Activated CD8-positive, alpha-beta T cell treated with anti-CD3 and anti-CD28 coated beads, Interleukin-2, amount 10 ng/mL, durations not matched to agents 7 days and 5 days (primary cell): ENCODE measurements around the gene PHLDB1. TPM values are rescaled to one million over a fixed set of nuclear protein-coding genes. Genes with fewer than 3 reads are reported as not detected.

Experiments
- ATAC-seq: fragments of 150-1000 bp; cut with Tn5 transposase; one replicate; pipeline ENCODE4 v1.10.0; 2021; ENCODE audit warnings: moderate library complexity
- CTCF ChIA-PET: fragments of 350-600 bp; sonication (Branson Sonifier 250); formaldehyde crosslinking; loops from one replicate; lab custom pipeline; 2021; ENCODE audit warnings: antibody characterized with exemption; lab: Charles Lee
- POLR2A ChIA-PET: fragments of 350-600 bp; sonication (Branson Sonifier 250); formaldehyde crosslinking; loops from one replicate; lab custom pipeline; 2021; ENCODE audit warnings: antibody characterized with exemption; lab: Charles Lee
- DNase-seq: peaks from one replicate; pipeline ENCODE4 v3.0.0-alpha.2; 2020
- H3K27ac Mint-ChIP-seq: one replicate; pipeline ENCODE4 v1.8.0; 2021; ENCODE audit warnings: mild to moderate bottlenecking, mixed read lengths
- H3K27me3 Mint-ChIP-seq: one replicate; pipeline ENCODE4 v1.8.0; 2021; ENCODE audit warnings: low read depth, mixed read lengths
- H3K36me3 Mint-ChIP-seq: one replicate; pipeline ENCODE4 v1.8.0; 2021; ENCODE audit warnings: low read depth, mixed read lengths
- H3K4me1 Mint-ChIP-seq: one replicate; pipeline ENCODE4 v1.8.0; 2021; ENCODE audit warnings: low read depth, mixed read lengths
- H3K4me3 Mint-ChIP-seq: one replicate; pipeline ENCODE4 v1.8.0; 2021; ENCODE audit warnings: mild to moderate bottlenecking, mixed read lengths
- H3K9me3 Mint-ChIP-seq: one replicate; pipeline ENCODE4 v1.8.0; 2022; ENCODE audit warnings: mixed read lengths; ENCODE audit not compliant: insufficient read depth
- total RNA-seq, 2 experiments: library from RNA; stranded (reverse); gene quantifications; one replicate each; pipeline ENCODE4 v1.2.3, GENCODE V29; 2021

PHLDB1 gene
- total RNA-seq, 2 experiments from 2014 or later, result 0.63 to 0.76 TPM

DNA sequence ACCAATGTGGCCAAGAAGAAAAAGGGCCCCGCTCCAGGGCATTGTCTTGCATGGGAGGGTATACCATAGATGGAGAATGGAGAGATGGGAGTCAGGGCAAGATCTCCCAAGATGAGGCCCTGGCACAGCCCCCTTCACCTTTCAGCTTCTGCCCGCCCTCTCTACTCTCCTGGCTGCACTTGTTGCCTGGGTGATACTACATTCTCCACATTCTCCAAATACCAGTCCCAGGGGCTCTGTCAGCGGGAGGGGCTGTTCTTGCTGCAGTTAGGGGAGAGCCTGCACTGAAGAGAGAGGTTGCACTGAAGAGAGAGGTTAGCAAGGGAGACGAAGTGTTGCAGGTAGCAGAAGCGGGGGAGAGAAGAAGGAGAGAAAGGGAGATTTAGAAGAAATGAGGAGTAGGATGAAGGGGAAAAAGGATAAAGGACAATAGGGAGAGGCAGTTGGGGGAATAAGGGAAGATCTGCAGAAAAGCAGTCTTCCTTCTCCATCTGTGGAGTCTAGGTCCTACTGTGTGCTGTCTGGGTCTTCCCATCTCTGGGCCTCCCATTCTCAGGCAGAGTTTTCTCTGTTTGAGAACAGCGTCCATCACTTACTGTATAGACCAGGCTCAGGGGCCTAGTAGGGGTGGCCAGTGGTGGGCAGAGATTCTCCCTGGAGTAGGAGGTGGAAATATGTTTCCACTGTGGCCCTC lies 8.0 kb downstream of the PHLDB1 start:
- H3K36me3 Mint-ChIP-seq, result no peaks in the 10 kb centered on the region
- no peaks in the 10 kb centered on the region for H3K9me3 Mint-ChIP-seq
- POLR2A ChIA-PET, result no interaction called here
- ATAC-seq, result no peak
- H3K27me3 Mint-ChIP-seq, result peaks cover 5% of the 10 kb centered on the region
- H3K4me3 Mint-ChIP-seq, result no peak overlapping the region
- CTCF ChIA-PET, result no interaction called here
- peaks cover 8% of the 10 kb centered on the region for H3K4me1 Mint-ChIP-seq
- DNase-seq, result no peak
- H3K27ac Mint-ChIP-seq, result no peak overlapping the region

DNA sequence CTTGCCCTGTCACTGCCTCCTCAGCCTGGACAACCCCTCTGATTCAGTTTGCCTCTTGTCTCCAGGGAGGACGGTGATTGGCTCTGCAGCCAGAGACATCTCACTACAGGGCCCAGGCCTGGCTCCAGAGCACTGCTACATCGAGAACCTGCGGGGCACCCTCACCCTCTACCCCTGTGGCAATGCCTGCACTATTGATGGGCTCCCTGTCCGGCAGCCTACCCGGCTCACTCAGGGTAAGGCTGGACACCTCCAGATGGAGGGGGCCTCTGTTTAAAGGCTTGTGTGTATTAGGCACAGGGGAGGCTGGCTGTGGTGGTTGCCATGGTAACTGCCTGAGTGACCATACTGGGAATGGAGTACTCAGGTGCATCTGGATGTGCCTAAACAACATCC lies 8.6 kb downstream of the PHLDB1 start:
- DNase-seq (no peak), ATAC-seq (no peak)
- H3K9me3 Mint-ChIP-seq, result no peaks in the 10 kb centered on the region
- no peak overlapping the region for H3K4me3 Mint-ChIP-seq
- POLR2A ChIA-PET, result no interaction called here
- peaks cover 10% of the 10 kb centered on the region for H3K27me3 Mint-ChIP-seq
- CTCF ChIA-PET, result no interaction called here
- H3K27ac Mint-ChIP-seq, result no peak overlapping the region
- peaks cover 9% of the 10 kb centered on the region for H3K4me1 Mint-ChIP-seq
- no peaks in the 10 kb centered on the region for H3K36me3 Mint-ChIP-seq

DNA sequence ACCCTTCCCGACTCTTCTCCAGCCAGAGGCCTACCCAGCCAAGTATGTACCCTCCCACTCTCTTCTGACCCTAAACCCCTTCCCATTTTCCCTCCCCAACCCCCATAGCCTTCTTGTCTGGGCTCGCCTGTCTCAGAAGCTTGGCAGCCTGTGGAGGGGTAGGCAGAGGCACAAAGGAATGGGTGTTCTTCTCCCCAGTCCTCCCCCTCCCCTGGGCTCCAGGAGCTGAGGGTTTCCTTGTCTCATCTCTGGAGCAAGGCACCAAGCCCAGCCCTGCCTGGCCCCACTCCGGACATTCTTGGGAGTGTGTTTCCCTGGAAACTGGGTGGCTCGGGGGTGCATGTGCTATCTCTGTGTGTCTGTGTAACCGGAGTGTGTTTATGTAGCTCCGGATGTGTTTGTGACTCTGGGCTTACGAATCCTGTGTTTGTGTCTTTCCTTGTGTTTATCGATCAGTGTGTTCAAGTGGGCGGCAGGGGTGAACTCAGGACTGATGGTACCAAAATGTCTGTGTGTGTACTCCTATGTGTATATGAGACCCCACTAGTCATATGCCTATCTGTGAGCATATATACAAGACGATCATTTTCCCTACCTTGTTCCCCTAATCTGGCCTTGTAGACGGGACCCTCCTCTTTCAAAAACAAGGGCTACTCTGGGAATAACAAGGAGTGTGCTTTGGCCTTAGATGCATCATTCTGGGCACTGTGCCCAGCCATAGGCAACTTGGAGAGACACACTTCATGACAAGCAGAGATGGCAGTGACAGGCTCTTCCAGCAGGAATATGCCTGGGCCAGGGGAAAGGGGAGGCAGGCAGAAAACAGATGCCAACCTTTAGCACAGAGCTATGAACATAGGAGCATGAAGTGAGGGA lies 10.9 kb downstream of the PHLDB1 start:
- Mint-ChIP-seq H3K36me3 (no peaks in the 10 kb centered on the region), H3K4me1 (peaks cover 6% of the 10 kb centered on the region), H3K9me3 (no peaks in the 10 kb centered on the region), H3K27ac (no peak overlapping the region), H3K4me3 (no peak overlapping the region), H3K27me3 (peaks cover 16% of the 10 kb centered on the region)
- ATAC-seq (no peak), DNase-seq (no peak)
- ChIA-PET POLR2A (no interaction called here), CTCF (interaction anchor here (1.2 to 3.0 kb wide), 2 partner anchors 10 to 71 kb away, joined by 3 to 10 read pairs; partner anchors contain the start of gene PHLDB1)

DNA sequence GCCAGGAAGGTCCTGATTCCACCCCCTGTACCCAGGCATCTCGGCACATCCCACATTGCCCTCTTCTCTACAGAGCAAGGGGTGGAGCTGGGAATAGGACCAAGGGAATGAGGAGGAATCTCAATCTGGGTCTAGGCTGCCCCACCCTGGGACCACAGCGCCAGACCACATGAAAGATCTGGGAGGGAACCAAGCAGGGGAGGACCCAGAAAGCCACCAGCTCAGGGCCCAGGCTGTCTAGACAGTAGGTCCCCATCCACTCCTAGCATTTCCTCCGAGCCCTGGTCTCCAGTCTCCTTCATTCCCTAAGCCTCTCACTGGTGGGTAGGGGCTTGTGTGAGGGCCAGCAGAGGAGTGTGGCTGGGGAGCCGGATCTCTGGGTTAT lies 11.6 kb downstream of the PHLDB1 start:
- Mint-ChIP-seq H3K27ac (no peak overlapping the region), H3K4me1 (peaks cover 6% of the 10 kb centered on the region), H3K27me3 (peaks cover 16% of the 10 kb centered on the region), H3K9me3 (no peaks in the 10 kb centered on the region), H3K36me3 (no peaks in the 10 kb centered on the region), H3K4me3 (no peak overlapping the region)
- ChIA-PET CTCF (interaction anchor here (0.9 to 3.0 kb wide), 3 partner anchors 11 to 71 kb away, joined by 3 to 10 read pairs (median 3); partner anchors contain the start of gene PHLDB1), POLR2A (interaction anchor here (1.6 kb wide), 1 partner anchor 46 kb away, joined by 4 read pairs; no protein-coding TSS in a partner anchor)
- ATAC-seq (no peak), DNase-seq (no peak)

DNA sequence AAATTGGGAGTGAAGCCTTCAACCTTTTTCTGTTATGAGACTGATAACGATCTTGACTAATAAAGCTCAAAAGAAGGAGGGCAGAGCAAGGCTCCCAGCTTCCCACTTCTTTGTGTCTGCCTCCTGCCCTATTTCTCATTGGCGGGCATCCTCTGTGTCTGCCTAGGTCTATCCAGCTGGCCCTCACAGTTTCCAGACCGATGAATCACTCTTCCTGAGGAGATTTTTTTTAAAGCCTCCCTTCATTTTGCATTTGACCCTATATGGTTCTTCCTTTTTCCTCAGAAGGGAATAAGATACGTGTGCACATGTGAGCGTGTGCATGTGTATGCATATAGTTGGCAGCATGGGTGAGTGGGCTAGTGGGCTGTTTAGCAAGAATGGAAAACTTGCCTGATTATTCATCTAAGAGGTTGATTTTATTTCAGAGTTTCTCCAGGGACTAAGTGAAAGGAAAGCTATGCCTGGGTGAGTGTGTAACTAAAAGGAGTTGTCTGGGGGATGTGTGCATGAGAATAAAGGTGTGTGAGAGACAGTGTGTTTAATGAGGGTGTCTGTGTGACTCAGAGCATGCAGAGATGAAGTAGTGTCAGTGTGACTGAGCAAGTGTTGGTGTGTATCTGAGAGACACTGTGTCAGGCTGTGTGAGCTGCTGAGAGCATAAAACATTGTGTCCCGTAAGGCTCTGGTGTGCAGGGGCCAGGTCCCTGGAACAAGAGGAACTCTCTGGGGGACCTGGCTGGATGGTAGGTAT lies 12.2 kb downstream of the PHLDB1 start:
- no peak for ATAC-seq
- H3K4me3 Mint-ChIP-seq, result no peak overlapping the region
- H3K27ac Mint-ChIP-seq, result no peak overlapping the region
- H3K36me3 Mint-ChIP-seq, result no peaks in the 10 kb centered on the region
- no peak for DNase-seq
- H3K9me3 Mint-ChIP-seq, result no peaks in the 10 kb centered on the region
- ChIA-PET CTCF (interaction anchor here (0.9 to 3.0 kb wide), 3 partner anchors 11 to 70 kb away, joined by 3 to 10 read pairs (median 3); partner anchors contain the start of gene PHLDB1), POLR2A (interaction anchor here (0.7 to 1.6 kb wide), 2 partner anchors 47 to 1165 kb away, joined by 3 to 4 read pairs; no protein-coding TSS in a partner anchor)
- H3K4me1 Mint-ChIP-seq, result peaks cover 6% of the 10 kb centered on the region
- peaks cover 16% of the 10 kb centered on the region for H3K27me3 Mint-ChIP-seq

DNA sequence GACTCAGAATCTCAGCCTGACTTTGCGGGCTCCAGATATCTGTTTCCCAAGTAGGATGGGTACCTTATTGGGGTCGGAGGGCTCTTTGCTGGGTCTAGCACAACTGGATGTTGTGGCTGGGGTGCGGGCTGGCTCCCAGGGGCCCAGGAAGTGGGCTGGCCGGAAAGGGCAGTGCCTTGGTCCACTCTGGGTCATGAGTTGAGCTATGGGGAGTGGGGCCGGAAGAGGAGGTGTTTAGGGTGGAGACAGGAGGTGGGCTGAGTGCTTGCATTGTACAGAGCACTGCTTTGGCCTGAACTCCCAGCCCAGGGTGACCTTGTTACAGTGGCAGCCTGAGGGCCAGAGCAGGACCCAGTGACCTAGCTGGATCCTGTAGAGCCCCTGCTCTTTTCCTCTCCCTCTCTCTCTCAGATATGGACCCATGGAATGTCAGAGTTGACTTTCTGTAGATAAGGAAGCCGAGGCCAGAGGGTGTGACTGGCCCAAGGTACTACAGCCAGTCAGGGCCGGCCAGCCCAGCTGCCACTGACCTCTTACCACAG lies 13.2 kb downstream of the PHLDB1 start:
- no peaks in the 10 kb centered on the region for H3K9me3 Mint-ChIP-seq
- POLR2A ChIA-PET, result interaction anchor here (1.6 kb wide), 1 partner anchor 48 kb away, joined by 4 read pairs; no protein-coding TSS in a partner anchor
- no peak overlapping the region for H3K27ac Mint-ChIP-seq
- H3K36me3 Mint-ChIP-seq, result no peaks in the 10 kb centered on the region
- H3K4me1 Mint-ChIP-seq, result peaks cover 6% of the 10 kb centered on the region
- ATAC-seq, result no peak
- H3K4me3 Mint-ChIP-seq, result peak overlapping the region; percentile 48
- CTCF ChIA-PET, result interaction anchor here (1.2 to 3.0 kb wide), 3 partner anchors 8 to 12 kb away, joined by 3 to 10 read pairs (median 5); partner anchors contain the start of gene PHLDB1
- H3K27me3 Mint-ChIP-seq, result peaks cover 16% of the 10 kb centered on the region
- DNase-seq, result no peak

DNA sequence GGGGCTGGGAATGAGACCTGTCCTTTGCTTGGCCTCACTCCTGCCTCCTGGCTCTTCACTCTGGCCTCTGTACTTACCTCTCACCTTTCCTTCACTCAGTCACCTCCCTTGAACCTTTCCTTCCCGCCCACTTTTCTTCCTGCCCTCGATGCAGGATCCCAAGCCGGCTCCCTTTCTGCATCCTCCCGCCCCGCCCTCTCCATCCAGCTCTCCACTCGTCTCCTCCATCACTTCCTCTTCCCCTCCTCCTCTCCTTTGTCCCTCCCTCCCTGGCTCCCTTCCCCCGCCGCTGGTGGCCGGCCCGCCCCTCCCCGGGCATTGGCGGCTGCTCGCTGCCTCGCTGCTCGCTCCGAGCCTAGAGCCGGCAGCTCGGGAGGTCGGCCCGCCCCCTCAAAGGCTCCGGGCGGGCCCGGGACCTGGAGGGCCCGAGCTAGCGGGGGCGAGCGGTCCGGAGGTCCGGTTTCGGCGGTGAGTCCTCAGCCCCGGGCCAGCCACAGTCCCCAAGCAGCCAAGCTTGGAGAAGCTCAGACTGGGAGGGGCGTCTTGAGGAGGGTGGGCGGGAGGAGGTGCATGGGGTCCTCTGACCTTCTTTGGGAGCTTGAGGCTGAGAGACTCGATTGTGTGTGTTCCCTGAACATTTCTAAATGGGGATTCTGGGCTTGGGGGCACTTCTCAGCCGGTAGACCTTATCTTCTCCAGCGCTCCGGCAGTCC lies 13.8 kb downstream of the PHLDB1 start:
- Mint-ChIP-seq H3K9me3 (no peaks in the 10 kb centered on the region), H3K36me3 (no peaks in the 10 kb centered on the region), H3K4me1 (peaks cover 6% of the 10 kb centered on the region), H3K4me3 (peak overlapping the region; percentile 48), H3K27me3 (peaks cover 16% of the 10 kb centered on the region), H3K27ac (no peak overlapping the region)
- peak; percentile 28 for DNase-seq
- CTCF ChIA-PET, result interaction anchor here (1.2 to 3.0 kb wide), 3 partner anchors 9 to 13 kb away, joined by 3 to 10 read pairs (median 5); partner anchors contain the start of gene PHLDB1
- ATAC-seq, result peak; percentile 76
- POLR2A ChIA-PET, result no interaction called here

DNA sequence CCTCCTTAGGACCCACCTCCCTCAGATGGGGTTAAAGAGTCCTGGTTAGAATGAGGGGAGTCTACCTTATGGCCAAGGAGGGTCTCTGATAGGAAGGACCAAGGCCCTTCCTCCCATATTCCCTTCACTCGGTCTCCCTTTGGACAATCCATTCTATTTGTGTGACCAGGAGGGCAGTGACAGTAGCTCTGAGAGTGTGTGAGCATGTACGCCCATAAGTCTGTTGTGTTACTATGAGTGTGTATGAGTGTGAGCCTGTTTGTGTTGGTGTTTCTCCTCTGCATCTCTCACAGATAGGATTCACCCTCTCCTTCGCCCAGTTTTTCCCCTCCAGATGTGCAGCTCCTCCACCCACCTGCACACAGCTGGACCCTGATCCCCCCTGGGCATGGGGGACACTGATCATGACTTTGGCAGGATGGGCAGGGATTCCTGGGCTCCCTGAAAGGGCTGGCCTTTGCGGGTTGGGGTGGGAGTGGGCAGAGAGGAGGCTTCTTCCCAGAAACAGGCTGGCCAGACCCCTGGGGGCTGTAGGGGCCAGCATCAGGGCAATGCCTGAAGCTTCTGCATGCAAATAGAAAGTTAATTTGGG lies 14.5 kb downstream of the PHLDB1 start:
- POLR2A ChIA-PET, result no interaction called here
- Mint-ChIP-seq H3K27me3 (peaks cover 16% of the 10 kb centered on the region), H3K4me1 (peaks cover 6% of the 10 kb centered on the region), H3K36me3 (no peaks in the 10 kb centered on the region), H3K4me3 (no peak overlapping the region), H3K27ac (no peak overlapping the region), H3K9me3 (no peaks in the 10 kb centered on the region)
- ATAC-seq (no peak), DNase-seq (no peak)
- CTCF ChIA-PET, result interaction anchor here (1.2 to 1.3 kb wide), 3 partner anchors 10 to 14 kb away, joined by 3 to 5 read pairs (median 4); no protein-coding TSS in a partner anchor

DNA sequence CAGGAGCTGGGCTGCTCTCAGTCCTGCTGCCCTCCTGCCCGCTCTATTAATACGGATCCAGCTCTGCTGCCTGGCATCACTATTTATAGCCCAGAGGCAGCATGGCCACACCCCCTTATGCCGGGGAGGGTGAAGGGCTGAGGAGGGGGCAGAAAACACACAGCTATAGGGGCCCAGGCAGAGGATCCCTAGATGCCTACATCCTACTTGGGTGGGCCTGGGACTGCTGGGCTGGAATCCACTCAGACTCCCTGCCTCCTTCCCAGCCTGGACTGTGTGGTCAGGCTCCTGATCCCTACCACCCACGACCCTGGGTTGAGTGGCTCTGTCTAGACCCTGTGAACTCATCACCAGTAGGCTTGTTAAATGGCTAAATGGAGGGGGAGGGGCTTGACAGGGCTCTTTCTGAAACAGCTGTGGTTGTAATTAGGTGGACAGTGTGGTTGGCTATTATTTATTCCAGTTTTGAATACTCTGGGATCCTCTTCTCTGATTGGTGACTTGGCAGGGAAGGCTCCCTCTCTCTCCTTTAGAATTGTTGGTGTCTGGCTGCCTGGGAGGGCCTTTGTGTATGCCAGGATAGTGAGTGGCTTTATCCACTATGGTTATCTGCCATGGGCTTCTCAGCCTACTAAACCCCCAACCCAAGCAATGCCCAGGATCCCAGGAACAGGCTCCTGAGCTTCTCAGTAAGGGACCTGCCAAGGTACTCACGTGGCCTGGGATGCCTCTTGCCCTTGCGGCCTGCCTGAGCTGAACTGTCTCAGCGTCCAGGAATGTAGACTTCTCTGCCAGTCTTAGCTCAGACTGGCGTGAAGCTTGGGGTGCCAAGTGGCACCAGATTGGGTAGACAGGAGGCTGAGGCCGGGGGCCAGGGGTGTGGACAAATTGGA lies 15.2 kb downstream of the PHLDB1 start:
- CTCF ChIA-PET, result interaction anchor here (0.8 to 1.2 kb wide), 2 partner anchors 14 to 28 kb away, joined by 4 to 6 read pairs; no protein-coding TSS in a partner anchor

More for the DNA sequence above, 15.2 kb downstream of the PHLDB1 start:
- Mint-ChIP-seq H3K27me3 (peaks cover 16% of the 10 kb centered on the region), H3K27ac (no peak overlapping the region), H3K4me1 (peaks cover 6% of the 10 kb centered on the region), H3K36me3 (no peaks in the 10 kb centered on the region), H3K4me3 (no peak overlapping the region), H3K9me3 (no peaks in the 10 kb centered on the region)
- DNase-seq (no peak), ATAC-seq (no peak)
- POLR2A ChIA-PET, result interaction anchor here (1.3 kb wide), 1 partner anchor 169 kb away, joined by 4 read pairs; the partner anchor contains the start of gene DDX6
